Osteocyte (in vitro differentiated cells): Measurements from ENCODE around the gene PSMB7. TPM values are rescaled to one million over a fixed set of nuclear protein-coding genes. Genes with fewer than 3 reads are reported as not detected.

Experiments
- DNase-seq: peaks from one replicate; pipeline ENCODE4 v3.0.0; 2021; ENCODE audit warnings: mixed read lengths; ENCODE audit not compliant: unreplicated experiment; ENCODE audit errors: extremely low spot score
- H3K27ac Mint-ChIP-seq: one replicate; pipeline ENCODE4 v1.8.0; 2021; ENCODE audit warnings: mild to moderate bottlenecking, mixed read lengths; ENCODE audit not compliant: unreplicated experiment
- H3K27me3 Mint-ChIP-seq: one replicate; pipeline ENCODE4 v1.8.0; 2021; ENCODE audit warnings: mixed read lengths; ENCODE audit not compliant: unreplicated experiment
- H3K36me3 Mint-ChIP-seq: one replicate; pipeline ENCODE4 v1.8.0; 2021; ENCODE audit warnings: mixed read lengths; ENCODE audit not compliant: unreplicated experiment
- H3K4me1 Mint-ChIP-seq: one replicate; pipeline ENCODE4 v1.8.0; 2021; ENCODE audit warnings: mixed read lengths; ENCODE audit not compliant: unreplicated experiment
- H3K4me3 Mint-ChIP-seq: one replicate; pipeline ENCODE4 v1.8.0; 2021; ENCODE audit warnings: mild to moderate bottlenecking, moderate library complexity, mixed read lengths; ENCODE audit not compliant: unreplicated experiment
- H3K9me3 Mint-ChIP-seq: one replicate; pipeline ENCODE4 v1.8.0; 2021; ENCODE audit warnings: mixed read lengths; ENCODE audit not compliant: unreplicated experiment
- CTCF ChIP-seq: fragments of 200-600 bp; sonication (generic); IDR thresholded peaks from 2 replicates; pipeline ENCODE4 v1.5.0; 2021; ENCODE audit warnings: antibody characterized with exemption, mild to moderate bottlenecking, moderate library complexity
- total RNA-seq: library from RNA; stranded (reverse); gene quantifications from 2 replicates; pipeline ENCODE4 v1.2.1, GENCODE V29; 2021

The PSMB7 gene
- total RNA-seq, 1 donor from 2014 or later: 140 TPM

GRCh38 chr9:124457079-124457886 lies 42.0 kb upstream of the PSMB7 start:
- Mint-ChIP-seq H3K4me3 (no peak overlapping the region), H3K4me1 (no peaks in the 10 kb centered on the region), H3K9me3 (peaks cover 5% of the 10 kb centered on the region), H3K27me3 (peaks cover 21% of the 10 kb centered on the region), H3K36me3 (no peaks in the 10 kb centered on the region), H3K27ac (no peak overlapping the region)
- DNase-seq: no peak
- no peak for TF ChIP-seq CTCF

- no peak for DNase-seq
- Mint-ChIP-seq H3K27me3 (peaks cover 20% of the 10 kb centered on the region), H3K4me3 (no peak overlapping the region), H3K4me1 (no peaks in the 10 kb centered on the region), H3K36me3 (no peaks in the 10 kb centered on the region), H3K27ac (no peak overlapping the region), H3K9me3 (peaks cover 5% of the 10 kb centered on the region)
- no peak for TF ChIP-seq CTCF
These were observed 41.3 kb upstream of the PSMB7 start for GRCh38 chr9:124456341-124457078.

- Mint-ChIP-seq H3K36me3 (no peaks in the 10 kb centered on the region), H3K9me3 (peaks cover 4% of the 10 kb centered on the region), H3K27me3 (peaks cover 22% of the 10 kb centered on the region), H3K27ac (no peak overlapping the region), H3K4me1 (peaks cover 2% of the 10 kb centered on the region), H3K4me3 (no peak overlapping the region)
- TF ChIP-seq CTCF: no peak
- DNase-seq: no peak
These were observed 40.6 kb upstream of the PSMB7 start for GRCh38 chr9:124455820-124456219.

- Mint-ChIP-seq H3K27me3 (peaks cover 23% of the 10 kb centered on the region), H3K4me3 (no peak overlapping the region), H3K4me1 (peaks cover 7% of the 10 kb centered on the region), H3K36me3 (no peaks in the 10 kb centered on the region), H3K27ac (no peak overlapping the region), H3K9me3 (no peaks in the 10 kb centered on the region)
- DNase-seq: no peak
- TF ChIP-seq CTCF: no peak
These were observed 39.7 kb upstream of the PSMB7 start for GRCh38 chr9:124454791-124455443.

- no peaks in the 10 kb centered on the region for H3K36me3 Mint-ChIP-seq
- H3K4me1 Mint-ChIP-seq: peaks cover 7% of the 10 kb centered on the region
- no peak for DNase-seq
- peaks cover 26% of the 10 kb centered on the region for H3K27me3 Mint-ChIP-seq
- no peak for TF ChIP-seq CTCF
- H3K9me3 Mint-ChIP-seq: no peaks in the 10 kb centered on the region
- H3K27ac Mint-ChIP-seq: no peak overlapping the region
- H3K4me3 Mint-ChIP-seq: no peak overlapping the region
These were observed 39.1 kb upstream of the PSMB7 start for GRCh38 chr9:124454296-124454695.
